Body of pancreas (tissue), 4 donors: ENCODE results near the gene PLEKHG5.

Experiments used
- CTCF ChIP-seq, 7 experiments: fragments of 450-650 bp in 4 of 7; fragments of 200-600 bp in 3 of 7; sonication (generic) in 3 of 7; IDR thresholded peaks; one replicate each; pipeline ENCODE4 v1.5.1; 2016 to 2019; ENCODE audit warnings: antibody characterized with exemption in 7 of 7
- POLR2A ChIP-seq, 3 donors: fragments of 450-650 bp; IDR thresholded peaks; one replicate each; pipeline ENCODE4 v1.6.1; 2016; ENCODE audit warnings: antibody characterized with exemption in 3 of 3, mild to moderate bottlenecking in 2 of 3

GRCh38 chr1:6476483-6476882 lies 15.0 kb downstream of the PLEKHG5 start:
- TF ChIP-seq POLR2A (IDR thresholded peaks at IDR 0.05): no peak
- TF ChIP-seq CTCF (IDR thresholded peaks at IDR 0.05): no peak
